Measurements from ENCODE around the gene RRP1. TPM values are rescaled to one million over a fixed set of nuclear protein-coding genes. Genes with fewer than 3 reads are reported as not detected.

The RRP1 gene
- total and polyA plus RNA-seq, 10 of the 15 experiments (the other 5 are each of a cell fraction or from before 2014, with no cell fraction given) = 0.34 to 70.8 (median 35.1) TPM

GRCh38 chr21:43851593-43851992 is 62.2 kb downstream of the RRP1 start:
- H3K27ac ChIP-seq (ENCODE audit: control insufficient read depth, insufficient read depth) = no peak overlapping the region
- no peak for TF ChIP-seq MTA3 (IDR thresholded peaks at IDR 0.05; ENCODE audit: borderline replicate concordance, low read length)
- no peak for TF ChIP-seq TCF7 (IDR thresholded peaks at IDR 0.05; ENCODE audit: borderline replicate concordance)
- TF ChIP-seq IRF5 (IDR thresholded peaks at IDR 0.05; ENCODE audit: borderline replicate concordance) = no peak
- TF ChIP-seq HDGF (IDR thresholded peaks at IDR 0.05) = no peak
- no peak for TF ChIP-seq ZBTB4 (CRISPR knock-in tag; IDR thresholded peaks at IDR 0.05)
- TF ChIP-seq HCFC1 (IDR thresholded peaks at IDR 0.05; ENCODE audit: low read length) = no peak
- TF ChIP-seq MXI1 (IDR thresholded peaks at IDR 0.05; ENCODE audit: low read depth, low read length) = no peak
- no peak for TF ChIP-seq FOXK2 (IDR thresholded peaks at IDR 0.05)
- no peak for TF ChIP-seq CTCF (IDR thresholded peaks at IDR 0.05 in 2 of 3, conservative IDR thresholded peaks at IDR 0.05 in 1 of 3; ENCODE audit: control insufficient read depth in 2 of 3, extremely low read depth in 1 of 3, insufficient read depth in 1 of 3, low read depth in 3 of 3, low read length in 3 of 3)
- POLR2A ChIA-PET = no interaction called here
- no peaks in the 10 kb centered on the region for H3K79me2 ChIP-seq (ENCODE audit: control insufficient read depth, insufficient read depth, low read length)
- SMC1A ChIA-PET (ENCODE audit: uncharacterized antibody, unreplicated experiment) = interaction anchor here (1.4 kb wide), 1 partner anchor 14 kb away, joined by 5 read pairs; no protein-coding TSS in a partner anchor
- H3K27me3 ChIP-seq (replicated peaks in 1 of 2; ENCODE audit: control insufficient read depth in 2 of 2, insufficient read depth in 2 of 2, low read length in 1 of 2) = no peaks in the 10 kb centered on the region
- H4K20me1 ChIP-seq (ENCODE audit: control insufficient read depth, insufficient read depth) = no peaks in the 10 kb centered on the region
- no peak overlapping the region for H3K4me2 ChIP-seq (ENCODE audit: control insufficient read depth, insufficient read depth)
- H3K9ac ChIP-seq (ENCODE audit: control insufficient read depth, insufficient read depth, low read length) = no peak overlapping the region
- H3K4me3 ChIP-seq = no peak overlapping the region
- in situ Hi-C loops (cut with MboI) = no loop called here
- intact Hi-C loops (cut with micrococcal nuclease; ENCODE audit: unreplicated experiment) = no loop called here
- no TSS peak for BruUV-seq (replicated peaks)
- no peaks in the 10 kb centered on the region for H3K36me3 ChIP-seq (ENCODE audit: control insufficient read depth in 2 of 2, insufficient read depth in 2 of 2, low read length in 1 of 2)
- peaks cover 15% of the 10 kb centered on the region for H3K4me1 ChIP-seq (ENCODE audit: control insufficient read depth, insufficient read depth, low read length)
- CTCF ChIA-PET = no interaction called here
- FAIRE-seq (no peak), DNase-seq (ENCODE audit: low read depth, low spot score) (no peak), ATAC-seq (no peak)
- no peak overlapping the region for H2AFZ ChIP-seq (ENCODE audit: control insufficient read depth, low read depth, low read length)
- RAD21 ChIA-PET (ENCODE audit: unreplicated experiment) = no interaction called here
- WGBS (ENCODE audit: insufficient coverage, insufficient replicate concordance, low lambda C conversion rate, missing lambda C conversion rate) = 68% methylated on average over 12 of the region's 12 CpGs
- H3K9me3 ChIP-seq (replicated peaks; ENCODE audit: control insufficient read depth, insufficient read depth, low read length) = peaks cover 6% of the 10 kb centered on the region; the same call in 2 of the 3 replicates

Measured in GM12878 (cell line).